OCI-LY7 (cell line): Measurements from ENCODE around the gene KLHL11. TPM values are rescaled to one million over a fixed set of nuclear protein-coding genes. Genes with fewer than 3 reads are reported as not detected.
"Not testable (repeated sequence)": the region's sequence is repeated elsewhere in the genome, so short reads cannot be mapped to it uniquely, and the experiment has no call there.

ENCODE experiments used
- BruUV-seq: library from RNA; stranded (reverse); fragments of 400-500 nt; replicated peaks from 2 replicates; lab custom pipeline; 2021; lab: Mats Ljungman, UMichigan
- CTCF ChIA-PET: fragments of 300-600 bp; sonication (Branson Sonifier 250); formaldehyde crosslinking; loops from one replicate; lab custom pipeline; 2022; ENCODE audit warnings: antibody characterized with exemption; ENCODE audit not compliant: unreplicated experiment; lab: Charles Lee
- POLR2A ChIA-PET: fragments of 300-600 bp; sonication (Branson Sonifier 250); formaldehyde crosslinking; loops from one replicate; lab custom pipeline; 2022; ENCODE audit warnings: antibody characterized with exemption; lab: Charles Lee
- DNase-seq: peaks from one replicate; pipeline ENCODE4 v3.0.0-alpha.2; 2015; ENCODE audit warnings: low spot score
- H2AFZ ChIP-seq: fragments of 200-600 bp; sonication (generic), shearing (Covaris generic); 2 replicates; pipeline ENCODE4 v1.6.1; 2014; ENCODE audit warnings: mild to moderate bottlenecking, antibody characterized with exemption, low read length, moderate library complexity
- H3K27ac ChIP-seq: fragments of 200-600 bp; sonication (generic); 2 replicates; pipeline ENCODE4 v1.5.1; 2014; ENCODE audit warnings: mixed run types, low read depth, mild to moderate bottlenecking, moderate library complexity, low read length, inconsistent platforms; ENCODE audit not compliant: poor library complexity, severe bottlenecking
- H3K36me3 ChIP-seq: fragments of 200-600 bp; sonication (generic); 2 replicates; pipeline ENCODE4 v1.6.1; 2014; ENCODE audit warnings: mild to moderate bottlenecking, antibody characterized with exemption, low read length, moderate library complexity, mixed read lengths; ENCODE audit not compliant: insufficient read depth
- H3K4me1 ChIP-seq: fragments of 200-600 bp; sonication (generic); 2 replicates; pipeline ENCODE4 v1.5.1; 2014; ENCODE audit warnings: mild to moderate bottlenecking, low read length; ENCODE audit not compliant: insufficient read depth, poor library complexity, severe bottlenecking
- H3K4me2 ChIP-seq: fragments of 200-600 bp; sonication (generic); 2 replicates; pipeline ENCODE4 v1.6.1; 2014; ENCODE audit warnings: mild to moderate bottlenecking, low read length
- H3K4me3 ChIP-seq: fragments of 200-600 bp; sonication (generic); 2 replicates; pipeline ENCODE4 v1.5.1; 2014; ENCODE audit warnings: mild to moderate bottlenecking, low read depth, low read length; ENCODE audit not compliant: poor library complexity, severe bottlenecking
- H3K79me2 ChIP-seq: fragments of 200-600 bp; sonication (generic); 2 replicates; pipeline ENCODE4 v1.6.1; 2016; ENCODE audit warnings: low read depth, mild to moderate bottlenecking, low read length, moderate library complexity, mixed read lengths; ENCODE audit not compliant: insufficient read depth
- H3K9me2 ChIP-seq: fragments of 200-600 bp; sonication (generic); 2 replicates; pipeline ENCODE4 v1.6.1; 2016; ENCODE audit warnings: mild to moderate bottlenecking, low read length, mixed read lengths; ENCODE audit not compliant: insufficient read depth
- H3K9me3 ChIP-seq: fragments of 200-600 bp; sonication (generic); 2 replicates; pipeline ENCODE4 v1.6.1; 2014; ENCODE audit warnings: mild to moderate bottlenecking, mixed run types, low read length, mixed read lengths
- H4K20me1 ChIP-seq: fragments of 200-600 bp; sonication (generic); 2 replicates; pipeline ENCODE4 v1.6.1; 2014; ENCODE audit warnings: mild to moderate bottlenecking, antibody characterized with exemption, low read length, moderate library complexity, mixed read lengths; ENCODE audit not compliant: insufficient read depth
- CTCF ChIP-seq: fragments of 200-600 bp; sonication (generic); conservative IDR thresholded peaks from 2 replicates; pipeline ENCODE4 v1.5.1; 2014; ENCODE audit warnings: mild to moderate bottlenecking, antibody characterized with exemption, low read length, moderate library complexity, mixed read lengths
- EZH2phosphoT487 ChIP-seq: fragments of 200-600 bp; sonication (generic); IDR thresholded peaks from 2 replicates; pipeline ENCODE4 v1.6.1; 2018; ENCODE audit warnings: low read depth, borderline replicate concordance, mild to moderate bottlenecking, mixed run types, antibody characterized with exemption, low read length, moderate library complexity, mixed read lengths
- intact Hi-C: fragments of 100-400 bp; cut with micrococcal nuclease; formaldehyde crosslinking; loops from one replicate; pipeline ENCODE4 v1.10.0; 2022; ENCODE audit not compliant: unreplicated experiment
- total RNA-seq, 2 experiments: library from RNA; depleted of rRNA in 1 of 2; stranded (reverse); fragments of >200 nt in 1 of 2; shearing (Covaris generic) in 1 of 2; gene quantifications; 2 replicates each; pipeline ENCODE4 v1.2.3, GENCODE V29; 2014 to 2022

KLHL11 gene
- total RNA-seq, 2 experiments from 2014 or later: 20.9 to 35.4 TPM

GRCh38 chr17:41885733-41886132 lies 20.5 kb upstream of the KLHL11 start:
- ChIA-PET POLR2A (interaction anchor here (0.6 kb wide), 1 partner anchor 36 kb away, joined by 8 read pairs; no protein-coding TSS in a partner anchor), CTCF (no interaction called here)
- peaks cover 93% of the 10 kb centered on the region for H3K36me3 ChIP-seq
- no peaks in the 10 kb centered on the region for H3K9me3 ChIP-seq
- H3K4me2 ChIP-seq: no peak overlapping the region
- no peak overlapping the region for H2AFZ ChIP-seq
- no peak overlapping the region for H3K27ac ChIP-seq
- BruUV-seq: no TSS peak
- intact Hi-C loops: no loop called here
- TF ChIP-seq EZH2phosphoT487 (no peak), CTCF (peak; percentile 62)
- H3K4me1 ChIP-seq: no peaks in the 10 kb centered on the region
- H3K9me2 ChIP-seq: no peaks in the 10 kb centered on the region
- no peak for DNase-seq
- no peak overlapping the region for H3K4me3 ChIP-seq
- no peaks in the 10 kb centered on the region for H4K20me1 ChIP-seq
- no peaks in the 10 kb centered on the region for H3K79me2 ChIP-seq

GRCh38 chr17:41882756-41883155 lies 17.5 kb upstream of the KLHL11 start:
- Histone ChIP-seq H3K79me2 (no peaks in the 10 kb centered on the region), H3K4me1 (no peaks in the 10 kb centered on the region), H4K20me1 (no peaks in the 10 kb centered on the region), H3K4me2 (no peak overlapping the region), H3K4me3 (no peak overlapping the region), H3K36me3 (peaks cover 96% of the 10 kb centered on the region), H3K27ac (no peak overlapping the region), H3K9me3 (no peaks in the 10 kb centered on the region), H2AFZ (no peak overlapping the region), H3K9me2 (no peaks in the 10 kb centered on the region)
- ChIA-PET POLR2A (no interaction called here), CTCF (no interaction called here)
- TF ChIP-seq CTCF (no peak), EZH2phosphoT487 (no peak)
- DNase-seq: no peak
- no TSS peak for BruUV-seq
- intact Hi-C loops: no loop called here

- H4K20me1 ChIP-seq: no peaks in the 10 kb centered on the region
- H3K9me2 ChIP-seq: no peaks in the 10 kb centered on the region
- CTCF ChIA-PET: no interaction called here
- H2AFZ ChIP-seq: no peak overlapping the region
- no peaks in the 10 kb centered on the region for H3K9me3 ChIP-seq
- no peaks in the 10 kb centered on the region for H3K79me2 ChIP-seq
- no peak for TF ChIP-seq EZH2phosphoT487
- TF ChIP-seq CTCF: no peak
- intact Hi-C loops: no loop called here
- POLR2A ChIA-PET: no interaction called here
- H3K4me2 ChIP-seq: no peak overlapping the region
- no peak for DNase-seq
- peaks cover 82% of the 10 kb centered on the region for H3K36me3 ChIP-seq
- H3K4me3 ChIP-seq: no peak overlapping the region
- no peak overlapping the region for H3K27ac ChIP-seq
- no TSS peak for BruUV-seq
- H3K4me1 ChIP-seq: no peaks in the 10 kb centered on the region
Observed at GRCh38 chr17:41880130-41880529, 14.9 kb upstream of the KLHL11 start.

GRCh38 chr17:41874293-41874670 lies 9.1 kb upstream of the KLHL11 start:
- intact Hi-C loops, H3K79me2 ChIP-seq, BruUV-seq, H2AFZ ChIP-seq, H3K4me1 ChIP-seq, H3K9me2 ChIP-seq, H3K4me2 ChIP-seq, CTCF ChIA-PET, H4K20me1 ChIP-seq, DNase-seq, H3K4me3 ChIP-seq, H3K27ac ChIP-seq, H3K9me3 ChIP-seq: not testable (repeated sequence)
- POLR2A ChIA-PET: interaction anchor here (0.6 to 0.7 kb wide), 2 partner anchors 77 to 1071 kb away, joined by 3 to 8 read pairs; no protein-coding TSS in a partner anchor
- peaks cover 83% of the 10 kb centered on the region for H3K36me3 ChIP-seq
